Colonic mucosa (tissue), 4 donors: ENCODE data around the gene FAAH2. TPM values are rescaled to one million over a fixed set of nuclear protein-coding genes. Genes with fewer than 3 reads are reported as not detected.
A peak's percentile ranks its signal among the peaks of the same experiment; 100 is the strongest.

Source experiments
- DNase-seq: peaks from one replicate; pipeline ENCODE4 v3.0.0-alpha.2; 2020
- H3K27ac ChIP-seq: fragments of 200-600 bp; one replicate; pipeline ENCODE4 v1.8.0; 2021
- H3K27me3 ChIP-seq: fragments of 200-600 bp; one replicate; pipeline ENCODE4 v1.8.0; 2021
- H3K36me3 ChIP-seq: fragments of 200-600 bp; one replicate; pipeline ENCODE4 v1.8.0; 2021
- H3K4me1 ChIP-seq: fragments of 200-600 bp; one replicate; pipeline ENCODE4 v1.8.0; 2021; ENCODE audit warnings: mild to moderate bottlenecking
- H3K4me3 ChIP-seq: fragments of 200-600 bp; one replicate; pipeline ENCODE4 v1.8.0; 2021
- H3K9ac ChIP-seq, 2 donors: one replicate each; pipeline ENCODE4 v1.7.0; 2013; ENCODE audit warnings: control low read depth in 2 of 2, low read depth in 2 of 2, low read length in 2 of 2
- H3K9me3 ChIP-seq: fragments of 200-600 bp; one replicate; pipeline ENCODE4 v1.8.0; 2021
- CTCF ChIP-seq: fragments of 200-600 bp; IDR thresholded peaks from one replicate; pipeline ENCODE4 v1.8.0; 2022; ENCODE audit warnings: antibody characterized with exemption, mild to moderate bottlenecking
- intact Hi-C: fragments of 100-400 bp; cut with DNase I; formaldehyde crosslinking; loops from one replicate; pipeline ENCODE4 v1.14.1; 2022
- total RNA-seq, 2 donors: library from RNA; stranded (reverse); fragmentation: NEBNext Ultra II Directional in 1 of 2; extraction: Animal tissue kit (Norgen Biotek cat#: 25700) in 1 of 2; gene quantifications; one replicate each; pipeline ENCODE4 v1.2.1, GENCODE V29; 2021
- donor health status: healthy.
- donor health status: DM: no; HTN: no; CAD: no.
- donor health status: DM: no; HTN: no; CAD: no.

Gene FAAH2
- total RNA-seq, 2 donors from 2014 or later, result 5.6 to 11.3 TPM

- Histone ChIP-seq H3K4me1 (no peaks in the 10 kb centered on the region), H3K4me3 (no peak overlapping the region), H3K36me3 (no peaks in the 10 kb centered on the region), H3K27ac (no peak overlapping the region), H3K27me3 (no peaks in the 10 kb centered on the region), H3K9ac (no peak overlapping the region), H3K9me3 (no peaks in the 10 kb centered on the region)
- intact Hi-C loops, result loop anchor here (10.0 kb wide), 1 partner anchor 299 kb away; no protein-coding TSS in a partner anchor
- no peak for DNase-seq
- TF ChIP-seq CTCF, result peak; percentile 42
Observed at GRCh38 chrX:57453901-57454300, 167.4 kb downstream of the FAAH2 start.

DNA sequence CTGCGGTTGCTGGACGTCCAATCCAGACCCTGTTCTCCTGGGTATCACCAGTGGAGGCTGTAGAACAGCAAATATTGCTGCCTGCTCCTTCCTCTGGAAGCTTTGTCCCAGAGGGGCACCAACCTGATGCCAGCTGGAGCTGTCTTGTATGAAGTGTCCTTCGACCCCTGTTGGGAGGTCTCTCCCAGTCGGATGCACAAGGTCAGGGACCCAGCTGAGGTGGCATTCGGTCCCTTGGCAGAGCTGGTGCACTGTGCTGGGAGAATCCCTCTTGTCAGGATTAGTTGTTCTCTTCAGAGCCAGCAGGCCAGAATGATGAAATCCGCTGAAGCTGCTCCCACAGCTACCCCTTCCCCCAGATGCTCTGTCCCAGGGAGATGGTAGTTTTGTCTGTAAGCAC lies 195.0 kb downstream of the FAAH2 start:
- H3K9ac ChIP-seq, result no peak overlapping the region
- DNase-seq, result no peak
- H3K4me1 ChIP-seq, result no peaks in the 10 kb centered on the region
- no peak for TF ChIP-seq CTCF
- intact Hi-C loops, result no loop called here
- no peak overlapping the region for H3K4me3 ChIP-seq
- no peaks in the 10 kb centered on the region for H3K9me3 ChIP-seq
- no peaks in the 10 kb centered on the region for H3K36me3 ChIP-seq
- H3K27ac ChIP-seq, result no peak overlapping the region
- H3K27me3 ChIP-seq, result no peaks in the 10 kb centered on the region

DNA sequence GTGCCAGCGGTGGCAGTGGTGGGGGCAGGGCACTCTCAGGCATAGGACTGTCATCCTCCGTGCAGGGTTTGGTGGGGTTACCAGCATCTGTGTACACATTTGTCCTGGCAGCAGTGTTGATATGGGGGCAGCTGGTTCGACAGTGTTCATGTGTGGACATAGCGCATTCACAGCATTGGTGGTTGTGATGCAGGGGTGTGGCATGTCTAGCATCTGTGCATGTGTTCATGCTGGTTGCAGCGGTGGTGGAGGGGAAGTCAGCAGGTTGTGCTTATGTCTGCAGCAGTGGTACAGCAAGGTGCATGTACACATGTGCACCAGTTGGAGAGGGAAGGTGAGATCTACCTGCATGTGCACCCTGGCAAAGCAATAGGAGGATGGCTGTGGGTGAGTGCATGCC lies 230.0 kb downstream of the FAAH2 start:
- no peak for DNase-seq
- no peak overlapping the region for H3K27ac ChIP-seq
- intact Hi-C loops, result no loop called here
- H3K27me3 ChIP-seq, result no peaks in the 10 kb centered on the region
- no peaks in the 10 kb centered on the region for H3K36me3 ChIP-seq
- no peak overlapping the region for H3K4me3 ChIP-seq
- no peaks in the 10 kb centered on the region for H3K9me3 ChIP-seq
- H3K9ac ChIP-seq, result no peak overlapping the region
- no peak for TF ChIP-seq CTCF
- H3K4me1 ChIP-seq, result no peaks in the 10 kb centered on the region

GRCh38 chrX:57519578-57520118 lies 233.1 kb downstream of the FAAH2 start:
- intact Hi-C loops, result no loop called here
- no peaks in the 10 kb centered on the region for H3K27me3 ChIP-seq
- H3K4me1 ChIP-seq, result no peaks in the 10 kb centered on the region
- H3K36me3 ChIP-seq, result no peaks in the 10 kb centered on the region
- H3K27ac ChIP-seq, result no peak overlapping the region
- TF ChIP-seq CTCF, result no peak
- DNase-seq, result no peak
- H3K9me3 ChIP-seq, result no peaks in the 10 kb centered on the region
- no peak overlapping the region for H3K4me3 ChIP-seq
- no peak overlapping the region for H3K9ac ChIP-seq

- Histone ChIP-seq H3K9ac (no peak overlapping the region), H3K9me3 (no peaks in the 10 kb centered on the region), H3K36me3 (no peaks in the 10 kb centered on the region), H3K27me3 (peaks cover 6% of the 10 kb centered on the region), H3K4me1 (no peaks in the 10 kb centered on the region), H3K27ac (no peak overlapping the region), H3K4me3 (no peak overlapping the region)
- TF ChIP-seq CTCF, result no peak
- intact Hi-C loops, result no loop called here
- DNase-seq, result peak; percentile 18
Observed at GRCh38 chrX:57528670-57529255, 242.3 kb downstream of the FAAH2 start.

Other genes with a start within 250 kb of the FAAH2 start
- 10 to 100 TPM in 1 of 2 donors, 1 to 10 TPM in 1; 9.9 to 10.2 TPM for gene SPIN2B, start 165.2 kb upstream of the FAAH2 start, total RNA-seq
- gene SPIN2A, start 149.3 kb upstream of the FAAH2 start, total RNA-seq, result under 1 TPM; 0.37 to 0.72 TPM